ENCODE results near the gene OGFOD3. TPM values are rescaled to one million over a fixed set of nuclear protein-coding genes. Genes with fewer than 3 reads are reported as not detected.
"Not testable (repeated sequence)": the region's sequence is repeated elsewhere in the genome, so short reads cannot be mapped to it uniquely, and the experiment has no call there.

OGFOD3 gene
- 31.9 TPM for total RNA-seq

- DNase-seq (ENCODE audit: low spot score) = peak; percentile 80
These were observed at the start of gene OGFOD3, which contains the start of gene HEXD for GRCh38 chr17:82418001-82418986. Gene OGFOD3 (minus strand): TSS chr17:82418586. CDS start chr17:82418485, 101 bp downstream. Gene HEXD (plus strand): TSS chr17:82418347. CDS start chr17:82419800, 1,453 bp downstream.

GRCh38 chr17:82465023-82465603 lies 46.7 kb upstream of the OGFOD3 start:
- no peak for DNase-seq (ENCODE audit: low spot score)

- DNase-seq (ENCODE audit: low spot score) = no peak
These were observed 46.2 kb upstream of the OGFOD3 start for GRCh38 chr17:82464567-82464929.

- DNase-seq (ENCODE audit: low spot score) = no peak
These were observed 45.7 kb upstream of the OGFOD3 start for GRCh38 chr17:82463925-82464566.

- no peak for DNase-seq (ENCODE audit: low spot score)
These were observed 45.0 kb upstream of the OGFOD3 start for GRCh38 chr17:82463391-82463790.

- DNase-seq (ENCODE audit: low spot score) = no peak
These were observed 43.6 kb upstream of the OGFOD3 start for GRCh38 chr17:82461827-82462524.

- not testable (repeated sequence) for DNase-seq (ENCODE audit: low spot score)
These were observed 41.5 kb upstream of the OGFOD3 start for GRCh38 chr17:82459936-82460335.

GRCh38 chr17:82458885-82459424 lies 40.6 kb upstream of the OGFOD3 start:
- no peak for DNase-seq (ENCODE audit: low spot score)

- peak; percentile 98 for DNase-seq (ENCODE audit: low spot score)
These were observed 39.9 kb upstream of the OGFOD3 start, which contains the start of gene NARF for GRCh38 chr17:82458179-82458884. Gene NARF (plus strand): TSS chr17:82458741. CDS start chr17:82458804, 63 bp downstream.

- DNase-seq (ENCODE audit: low spot score) = no peak
These were observed 39.5 kb upstream of the OGFOD3 start for GRCh38 chr17:82457929-82458178.

GRCh38 chr17:82457073-82457928 lies 38.9 kb upstream of the OGFOD3 start:
- DNase-seq (ENCODE audit: low spot score) = no peak

GRCh38 chr17:82453706-82454105 lies 35.3 kb upstream of the OGFOD3 start:
- DNase-seq (ENCODE audit: low spot score) = not testable (repeated sequence)

- DNase-seq (ENCODE audit: low spot score) = not testable (repeated sequence)
These were observed 34.8 kb upstream of the OGFOD3 start for GRCh38 chr17:82453151-82453550.

GRCh38 chr17:82452162-82452561 lies 33.8 kb upstream of the OGFOD3 start:
- no peak for DNase-seq (ENCODE audit: low spot score)

GRCh38 chr17:82450357-82451106 lies 32.1 kb upstream of the OGFOD3 start, which contains the start of gene CYBC1:
Gene CYBC1 (minus strand): TSS chr17:82450752. CDS start chr17:82449254, 1,498 bp downstream.
- peak; percentile 94 for DNase-seq (ENCODE audit: low spot score)

GRCh38 chr17:82449883-82450356 lies 31.5 kb upstream of the OGFOD3 start:
- DNase-seq (ENCODE audit: low spot score) = peak; percentile 50

- no peak for DNase-seq (ENCODE audit: low spot score)
These were observed 30.9 kb upstream of the OGFOD3 start for GRCh38 chr17:82449131-82449882.

GRCh38 chr17:82447876-82448275 lies 29.5 kb upstream of the OGFOD3 start:
- no peak for DNase-seq (ENCODE audit: low spot score)

All from ureter (tissue), 1 donor.